Renal cortical epithelial cell (primary cell): Measurements from ENCODE around the gene TRAF3. TPM values are rescaled to one million over a fixed set of nuclear protein-coding genes. Genes with fewer than 3 reads are reported as not detected.
"Not testable (repeated sequence)": the region's sequence is repeated elsewhere in the genome, so short reads cannot be mapped to it uniquely, and the experiment has no call there.

Experiments
- DNase-seq: peaks from one replicate; pipeline ENCODE4 v3.0.0-alpha.2; 2011; ENCODE audit warnings: low read depth
- total RNA-seq: library from RNA; depleted of rRNA; stranded (reverse); fragments of >200 nt; gene quantifications from 2 replicates; pipeline ENCODE4 v1.2.3, GENCODE V29; 2014

TRAF3 gene
- total RNA-seq, 1 donor from 2014 or later = 59.5 TPM

GRCh38 chr14:102829016-102829548, 51.8 kb downstream of the TRAF3 start:
- no peak for DNase-seq

GRCh38 chr14:102830474-102831045, 53.3 kb downstream of the TRAF3 start:
- no peak for DNase-seq

GRCh38 chr14:102831163-102831804, 54.0 kb downstream of the TRAF3 start:
- no peak for DNase-seq

- DNase-seq = no peak
Measured at GRCh38 chr14:102833341-102833740, 56.1 kb downstream of the TRAF3 start.

- no peak for DNase-seq
Measured at GRCh38 chr14:102833991-102834390, 56.7 kb downstream of the TRAF3 start.

- no peak for DNase-seq
Measured at GRCh38 chr14:102835959-102836358, 58.7 kb downstream of the TRAF3 start.

GRCh38 chr14:102837120-102837519, 59.9 kb downstream of the TRAF3 start:
- not testable (repeated sequence) for DNase-seq

GRCh38 chr14:102838501-102838900, 61.3 kb downstream of the TRAF3 start:
- DNase-seq = no peak

GRCh38 chr14:102840115-102840514, 62.9 kb downstream of the TRAF3 start:
- DNase-seq = no peak

- no peak for DNase-seq
Measured at GRCh38 chr14:102840771-102841528, 63.7 kb downstream of the TRAF3 start.

- no peak for DNase-seq
Measured at GRCh38 chr14:102848830-102849525, 71.7 kb downstream of the TRAF3 start.

- peak; percentile 25 for DNase-seq
Measured at GRCh38 chr14:102849526-102850379, 72.5 kb downstream of the TRAF3 start.

- DNase-seq = no peak
Measured at GRCh38 chr14:102853648-102854047, 76.4 kb downstream of the TRAF3 start.

- DNase-seq = no peak
Measured at GRCh38 chr14:102854091-102854703, 76.9 kb downstream of the TRAF3 start.

GRCh38 chr14:102856179-102856578, 78.9 kb downstream of the TRAF3 start:
- no peak for DNase-seq

GRCh38 chr14:102857444-102857843, 80.2 kb downstream of the TRAF3 start:
- no peak for DNase-seq

GRCh38 chr14:102859911-102860310, 82.7 kb downstream of the TRAF3 start:
- DNase-seq = no peak

- no peak for DNase-seq
Measured at GRCh38 chr14:102862154-102862773, 85.0 kb downstream of the TRAF3 start.

- DNase-seq = peak; percentile 24
Measured at GRCh38 chr14:102863381-102863780, 86.1 kb downstream of the TRAF3 start.

- DNase-seq = not testable (repeated sequence)
Measured at GRCh38 chr14:102865916-102866315, 88.7 kb downstream of the TRAF3 start.
